HG02884 (cell line): ENCODE data around the gene MUC22.

Source experiments
- ATAC-seq: cut with Tn5 transposase; IDR thresholded peaks from one replicate; pipeline ENCODE4 v1.9.1; 2021; ENCODE audit warnings: mild to moderate bottlenecking, moderate library complexity; ENCODE audit not compliant: unreplicated experiment

The MUC22 gene

DNA sequence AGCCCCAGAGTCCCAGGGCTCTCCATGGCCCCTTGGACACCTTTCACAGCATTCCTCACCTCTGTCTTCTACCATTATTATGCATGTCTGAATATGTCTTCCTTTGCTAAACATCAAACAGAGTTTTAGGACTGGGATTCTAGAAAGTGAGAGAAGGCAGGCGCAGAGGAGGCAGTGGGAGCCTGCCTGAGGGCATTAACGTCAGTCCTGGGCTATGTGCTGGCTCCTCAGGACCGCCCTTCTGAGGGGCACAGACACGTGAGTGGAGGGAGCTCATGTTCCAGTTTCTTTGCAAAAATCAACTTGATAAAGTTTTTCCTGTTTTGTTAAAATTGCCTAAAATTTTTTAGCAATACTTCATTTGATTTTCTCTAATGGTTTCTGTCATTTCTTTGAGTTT, 64.1 kb downstream of the MUC22 start:
- no peak for ATAC-seq

DNA sequence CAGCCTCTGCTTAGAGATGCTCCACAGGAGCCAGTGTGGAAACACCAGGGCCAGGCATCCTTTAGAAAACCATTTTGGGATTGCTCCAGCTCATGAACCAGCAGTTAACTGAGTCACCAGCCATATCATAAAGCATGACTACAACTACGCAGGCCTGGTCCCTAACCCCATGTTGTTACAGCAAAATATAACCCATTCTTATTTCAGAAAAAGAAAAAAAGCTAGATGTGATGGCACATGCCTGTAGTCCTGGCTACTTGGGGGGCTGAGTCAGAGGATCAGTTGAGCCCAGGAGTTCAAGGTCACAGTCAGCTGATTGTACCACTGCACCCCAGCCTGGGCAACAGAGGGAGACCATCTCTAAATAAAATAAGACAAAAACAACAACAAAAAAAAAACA, 65.3 kb downstream of the MUC22 start:
- ATAC-seq: no peak

DNA sequence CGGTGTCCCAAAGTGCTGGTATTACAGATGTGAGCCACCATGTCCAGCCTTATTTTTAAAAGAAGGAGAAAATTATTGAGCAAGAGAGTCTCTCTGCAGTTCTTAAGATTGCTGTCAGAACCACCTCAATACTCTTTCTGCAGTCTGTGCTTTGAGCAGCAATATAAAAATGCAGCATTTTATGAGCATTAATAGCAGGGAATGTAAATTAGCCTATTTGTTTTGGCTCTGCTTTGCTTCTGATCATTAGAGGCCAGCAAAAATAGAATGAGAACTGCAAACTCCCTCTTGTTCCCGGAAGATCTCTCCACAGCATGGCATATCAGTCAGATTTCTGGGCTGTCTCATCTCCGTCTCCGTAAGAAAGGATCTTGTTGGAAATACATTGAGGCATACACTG, 66.3 kb downstream of the MUC22 start:
- ATAC-seq: no peak

GRCh38 chr6:31079656-31080261, 69.5 kb downstream of the MUC22 start:
- ATAC-seq: no peak

DNA sequence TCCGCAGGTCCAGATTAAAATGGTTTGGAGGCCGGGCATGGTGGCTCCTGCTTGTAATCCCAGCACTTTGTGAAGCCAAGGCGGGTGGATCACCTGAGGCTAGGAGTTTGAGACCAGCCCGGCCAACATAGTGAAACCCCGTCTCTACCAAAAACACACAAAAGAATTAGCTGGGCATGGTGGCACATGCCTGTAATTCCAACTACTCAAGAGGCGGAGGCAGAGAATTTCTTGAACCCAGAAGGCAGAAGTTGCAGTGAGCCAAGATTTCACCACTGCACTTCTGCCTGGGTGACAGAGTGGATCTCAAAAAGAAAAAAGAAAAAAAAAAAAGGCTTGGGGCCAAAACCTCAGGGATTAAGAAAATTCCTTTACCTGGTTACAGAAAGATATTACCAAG, 71.6 kb downstream of the MUC22 start:
- no peak for ATAC-seq

GRCh38 chr6:31083742-31084354, 73.6 kb downstream of the MUC22 start:
- no peak for ATAC-seq
